ENCODE results near the gene PNPLA2. TPM values are rescaled to one million over a fixed set of nuclear protein-coding genes. Genes with fewer than 3 reads are reported as not detected.
A peak's percentile ranks its signal among the peaks of the same experiment; 100 is the strongest.

The PNPLA2 gene
- total RNA-seq, 2 donors from 2014 or later = 80.7 to 85.5 TPM

DNA sequence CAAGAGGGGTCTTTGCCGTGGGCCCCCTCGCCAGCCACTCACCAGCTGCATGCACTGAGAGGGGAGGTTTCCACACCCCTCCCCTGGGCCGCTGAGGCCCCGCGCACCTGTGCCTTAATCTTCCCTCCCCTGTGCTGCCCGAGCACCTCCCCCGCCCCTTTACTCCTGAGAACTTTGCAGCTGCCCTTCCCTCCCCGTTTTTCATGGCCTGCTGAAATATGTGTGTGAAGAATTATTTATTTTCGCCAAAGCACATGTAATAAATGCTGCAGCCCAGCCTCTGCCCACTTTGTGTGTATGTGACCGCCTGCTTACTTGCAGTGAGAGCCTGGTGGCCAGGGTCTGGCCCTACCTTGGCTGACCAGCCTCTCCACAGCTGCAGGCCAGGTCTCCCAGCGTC is 6.2 kb downstream of the PNPLA2 start:
- no peak for DNase-seq (ENCODE audit: low spot score)
- intact Hi-C loops (cut with DNase I) = no loop called here

DNA sequence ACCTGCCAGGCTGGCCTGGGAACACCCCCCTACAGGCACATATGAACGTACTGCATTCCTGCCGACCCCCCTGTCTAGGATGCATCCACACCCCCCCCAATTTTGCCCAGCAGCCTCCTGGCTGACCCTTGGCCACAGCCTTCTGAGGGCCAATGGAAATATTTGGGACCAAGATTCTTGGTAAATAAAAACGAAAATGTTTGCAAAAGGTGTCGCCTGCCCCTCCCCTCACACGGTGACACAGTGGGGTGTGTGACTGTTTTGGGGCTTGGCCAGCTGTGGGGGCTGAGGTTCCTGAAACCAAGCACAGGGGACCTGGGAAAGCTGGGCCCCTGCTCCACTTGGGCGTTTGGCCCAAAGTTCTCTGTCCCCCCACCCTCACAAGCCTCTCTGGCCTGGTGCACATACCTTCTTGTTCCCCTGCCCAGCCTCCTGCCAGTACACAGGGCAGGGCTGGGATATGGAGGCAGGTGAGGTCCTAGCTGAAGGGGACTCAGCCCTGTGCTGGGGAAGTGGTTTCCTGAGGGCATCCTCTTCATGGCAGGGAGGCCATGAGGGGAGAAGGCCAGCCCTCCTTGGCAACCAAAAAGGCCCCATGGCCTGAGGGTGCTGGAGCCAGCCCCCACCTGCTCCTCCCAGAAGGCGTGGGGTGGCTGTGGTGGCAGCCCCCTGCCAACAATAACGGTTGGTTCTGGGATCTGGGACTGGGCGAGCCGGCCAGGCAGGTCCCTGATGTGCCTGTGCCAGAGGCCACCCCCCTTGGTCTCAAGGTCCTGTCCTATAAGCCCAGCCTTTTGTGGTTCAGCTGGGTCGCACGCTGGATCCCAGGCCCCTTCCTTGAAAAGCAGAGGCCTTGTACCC is 6.9 kb downstream of the PNPLA2 start:
- intact Hi-C loops (cut with DNase I) = no loop called here
- peak; percentile 78 for DNase-seq (ENCODE audit: low spot score)

DNA sequence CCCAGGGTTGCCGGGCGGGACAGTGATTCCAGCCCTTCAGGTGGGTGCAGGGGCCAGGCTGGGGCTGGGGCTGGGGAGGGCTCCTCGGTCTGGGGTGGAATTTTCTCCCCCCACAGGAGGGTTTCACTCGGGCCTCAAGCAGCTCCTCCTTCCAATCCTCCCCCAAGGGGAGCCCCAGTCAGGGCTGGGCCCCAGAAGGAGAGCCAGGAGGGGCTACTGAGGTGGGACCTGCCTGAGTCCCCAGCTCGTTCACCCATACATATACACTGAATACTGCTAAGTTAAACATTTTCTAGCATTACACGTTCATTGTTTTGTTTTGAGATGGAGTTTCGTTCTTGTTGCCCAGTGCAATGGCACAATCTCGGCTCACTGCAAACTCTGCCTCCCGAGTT is 7.5 kb downstream of the PNPLA2 start:
- no peak for DNase-seq (ENCODE audit: low spot score)
- intact Hi-C loops (cut with DNase I) = no loop called here

DNA sequence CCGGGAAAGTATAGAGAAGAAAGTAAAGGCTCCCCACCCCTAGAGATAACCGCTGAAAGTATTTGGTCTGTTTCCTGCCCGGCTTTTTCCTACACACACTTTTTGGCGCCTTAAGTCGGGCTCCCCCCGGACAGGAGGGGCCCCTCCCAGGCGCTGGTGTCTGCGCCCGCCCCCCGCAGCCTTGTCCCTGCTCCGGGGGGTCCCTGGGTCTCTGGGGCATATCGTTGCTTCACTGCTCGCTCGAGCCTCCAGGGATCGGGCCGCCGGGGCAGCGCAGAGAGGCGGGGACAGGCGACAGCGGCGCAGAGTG is 8.1 kb downstream of the PNPLA2 start:
- no peak for DNase-seq (ENCODE audit: low spot score)
- intact Hi-C loops (cut with DNase I) = no loop called here

DNA sequence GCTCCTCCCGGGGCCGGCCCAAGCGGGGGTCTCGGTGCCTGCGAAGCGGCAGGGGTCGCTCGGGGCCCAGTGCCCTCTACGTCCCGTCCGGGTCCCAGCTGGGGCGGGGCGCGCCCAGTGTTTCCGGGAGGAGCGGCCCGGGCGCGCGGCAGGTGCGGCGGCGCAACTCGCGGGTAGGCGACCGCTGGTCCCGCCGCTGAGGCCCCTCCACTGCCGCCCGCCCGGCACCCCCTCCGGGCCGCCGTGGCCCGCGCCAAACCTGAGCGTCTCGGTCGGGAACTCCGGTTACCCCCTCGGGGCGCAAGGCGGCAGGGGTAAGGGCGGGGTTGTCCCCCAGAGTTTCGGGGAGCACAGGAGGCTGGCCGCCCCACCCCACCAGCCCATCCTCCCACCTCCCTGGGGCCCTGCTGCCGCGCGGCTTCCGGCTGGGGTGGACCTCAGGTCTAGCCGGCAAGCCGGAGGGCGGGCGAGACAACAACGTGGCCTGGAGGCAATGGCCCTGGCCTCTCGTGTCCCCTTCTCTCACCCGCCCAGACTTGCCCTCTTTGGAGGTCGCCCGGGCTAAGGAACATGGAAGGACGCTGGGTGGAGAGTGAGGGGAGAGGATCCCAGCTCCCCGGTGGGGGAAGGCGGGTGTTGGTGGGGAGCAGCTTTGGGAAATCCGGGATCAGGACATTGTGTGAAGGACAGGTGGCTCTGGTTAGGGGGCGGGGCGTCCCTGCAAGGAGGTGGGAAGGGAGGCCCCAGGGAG is 8.6 kb downstream of the PNPLA2 start:
- intact Hi-C loops (cut with DNase I) = no loop called here
- DNase-seq (ENCODE audit: low spot score) = peak; percentile 85

DNA sequence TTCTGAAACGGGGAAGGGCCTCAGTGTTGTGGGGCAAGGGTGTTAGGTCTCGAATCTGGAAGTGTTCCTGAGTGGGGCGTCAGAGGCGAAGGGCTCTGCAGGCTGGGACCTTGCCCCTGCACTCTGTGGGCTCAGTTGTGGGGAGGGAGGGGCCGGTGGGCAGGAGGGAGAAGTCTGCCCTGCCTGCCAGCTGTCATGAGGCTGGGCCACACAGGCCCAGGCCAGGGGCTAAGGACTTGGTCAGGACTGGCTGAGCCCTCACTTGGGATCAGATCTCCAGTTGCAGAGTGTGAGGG is 9.1 kb downstream of the PNPLA2 start, which contains the start of gene CRACR2B:
CRACR2B (plus strand) TSS at position 23 of the 296 bp plus-strand sequence. CDS start 689 bp downstream, outside the sequence.
- peak; percentile 82 for DNase-seq (ENCODE audit: low spot score)
- intact Hi-C loops (cut with DNase I) = no loop called here

DNA sequence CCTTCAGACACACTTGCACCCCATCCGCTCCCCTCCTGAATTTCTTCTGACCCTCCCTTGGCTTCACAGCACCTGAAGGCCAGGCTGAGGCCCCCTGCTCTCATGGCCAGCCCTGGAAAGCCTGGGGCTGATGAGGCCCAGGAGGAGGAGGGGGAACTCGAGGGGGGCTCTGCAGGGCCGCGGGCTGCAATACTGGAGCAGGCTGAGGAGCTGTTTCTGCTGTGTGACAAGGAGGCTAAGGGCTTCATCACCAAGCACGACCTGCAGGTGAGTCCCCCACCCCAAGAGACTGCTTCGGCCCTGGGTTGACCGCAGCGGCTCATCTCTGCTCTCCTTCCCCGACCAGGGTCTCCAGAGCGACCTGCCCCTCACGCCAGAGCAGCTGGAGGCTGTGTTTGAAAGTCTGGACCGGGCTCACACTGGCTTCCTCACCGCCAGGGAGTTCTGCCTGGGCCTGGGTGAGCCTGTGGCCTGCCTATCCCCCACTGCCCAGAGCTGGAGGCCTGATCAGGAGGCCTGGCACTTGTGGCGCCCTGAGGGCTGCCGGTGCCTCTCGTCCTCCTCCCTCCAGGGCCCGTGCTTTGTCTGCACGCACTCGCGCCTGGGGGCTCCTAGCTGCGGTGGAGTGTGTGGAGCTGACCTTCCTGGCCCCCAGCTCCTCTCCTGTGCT is 9.9 kb downstream of the PNPLA2 start:
- no peak for DNase-seq (ENCODE audit: low spot score)
- intact Hi-C loops (cut with DNase I) = no loop called here

DNA sequence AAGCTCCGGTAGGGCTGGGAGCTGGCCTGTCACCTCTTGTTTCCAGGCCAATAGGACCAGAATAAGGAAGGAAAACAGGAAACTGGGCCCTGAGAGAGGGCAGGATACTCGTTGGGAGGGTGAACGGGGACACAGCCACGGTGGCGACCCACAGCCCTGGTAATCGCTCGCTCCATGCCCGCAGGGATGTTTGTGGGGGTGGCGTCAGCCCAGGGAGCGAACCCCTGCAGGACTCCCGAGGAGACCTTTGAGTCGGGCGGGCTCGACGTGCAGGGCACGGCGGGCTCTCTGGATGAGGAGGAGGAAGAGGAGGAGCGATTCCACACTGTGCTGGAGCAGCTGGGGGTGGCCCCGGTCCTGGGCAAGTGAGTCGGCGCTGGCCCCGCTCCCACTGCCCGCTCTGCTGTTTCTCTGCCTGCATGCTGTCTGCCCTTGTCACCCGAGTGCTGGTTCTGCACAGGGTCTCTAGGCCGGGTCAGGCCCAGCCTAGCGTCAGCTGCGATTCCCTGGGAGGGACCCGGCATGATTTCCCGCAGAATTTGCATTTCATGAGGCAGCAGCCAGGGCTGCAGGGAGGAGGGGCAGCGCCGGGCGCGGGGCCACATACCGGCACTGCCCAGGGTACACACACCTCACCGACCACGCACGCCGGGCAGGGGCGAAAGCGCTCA is 10.6 kb downstream of the PNPLA2 start:
- intact Hi-C loops (cut with DNase I) = no loop called here
- DNase-seq (ENCODE audit: low spot score) = no peak

DNA sequence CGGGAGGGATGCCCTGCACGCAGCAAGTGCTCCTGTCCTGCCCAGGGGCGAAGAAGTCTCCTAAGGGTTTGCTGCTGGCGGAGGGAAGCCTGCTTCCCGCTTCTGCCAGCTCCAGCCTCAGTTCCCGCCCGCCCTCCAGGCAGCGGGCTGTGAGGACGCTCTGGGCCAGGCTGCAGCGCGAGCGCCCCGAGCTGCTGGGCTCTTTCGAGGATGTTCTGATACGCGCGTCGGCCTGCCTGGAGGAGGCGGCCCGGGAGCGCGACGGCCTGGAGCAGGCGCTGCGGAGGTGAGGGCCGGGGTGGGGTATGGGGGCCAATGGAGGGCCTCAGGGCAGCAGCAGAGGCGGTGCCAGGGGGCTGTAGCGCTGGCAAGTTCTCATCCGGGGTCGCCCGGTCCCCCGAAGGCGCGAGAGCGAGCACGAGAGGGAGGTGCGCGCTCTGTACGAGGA is 11.2 kb downstream of the PNPLA2 start:
- DNase-seq (ENCODE audit: low spot score) = no peak
- intact Hi-C loops (cut with DNase I) = no loop called here

DNA sequence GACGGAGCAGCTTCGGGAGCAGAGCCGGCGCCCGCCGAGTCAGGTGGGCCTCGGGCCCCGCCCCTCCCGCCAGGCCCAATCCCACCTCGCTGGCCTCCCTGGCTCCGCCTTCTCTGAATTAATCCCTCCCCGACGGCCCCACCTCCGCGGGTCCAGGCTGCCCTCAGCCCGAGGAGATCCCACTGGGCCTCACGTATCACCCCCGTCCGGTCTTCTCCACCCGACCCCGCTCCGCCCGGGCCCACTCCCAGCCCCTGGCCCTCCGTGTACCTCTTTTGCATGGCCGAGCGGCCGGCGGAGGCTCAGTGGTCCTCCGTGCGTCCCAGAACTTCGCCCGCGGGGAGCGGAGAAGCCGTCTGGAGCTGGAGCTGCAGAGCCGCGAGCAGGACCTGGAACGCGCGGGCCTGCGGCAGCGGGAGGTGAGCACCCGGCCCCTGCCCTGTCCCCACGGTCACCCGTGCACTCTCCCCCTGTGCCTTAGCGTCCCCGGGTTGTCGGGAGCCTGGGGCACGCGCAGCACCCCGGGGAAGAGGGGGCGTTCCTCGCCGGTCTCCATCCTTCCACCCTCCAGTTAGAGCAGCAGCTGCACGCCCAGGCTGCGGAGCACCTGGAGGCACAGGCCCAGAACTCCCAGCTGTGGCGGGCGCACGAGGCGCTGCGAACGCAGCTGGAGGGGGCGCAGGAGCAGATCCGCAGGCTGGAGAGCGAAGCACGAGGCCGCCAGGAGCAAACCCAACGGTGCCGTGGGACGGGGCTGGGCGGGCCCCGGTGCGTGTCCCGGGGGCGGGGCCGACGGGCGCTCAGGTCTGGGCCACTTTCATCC is 11.8 kb downstream of the PNPLA2 start:
- DNase-seq (ENCODE audit: low spot score) = peak; percentile 91
- intact Hi-C loops (cut with DNase I) = no loop called here

DNA sequence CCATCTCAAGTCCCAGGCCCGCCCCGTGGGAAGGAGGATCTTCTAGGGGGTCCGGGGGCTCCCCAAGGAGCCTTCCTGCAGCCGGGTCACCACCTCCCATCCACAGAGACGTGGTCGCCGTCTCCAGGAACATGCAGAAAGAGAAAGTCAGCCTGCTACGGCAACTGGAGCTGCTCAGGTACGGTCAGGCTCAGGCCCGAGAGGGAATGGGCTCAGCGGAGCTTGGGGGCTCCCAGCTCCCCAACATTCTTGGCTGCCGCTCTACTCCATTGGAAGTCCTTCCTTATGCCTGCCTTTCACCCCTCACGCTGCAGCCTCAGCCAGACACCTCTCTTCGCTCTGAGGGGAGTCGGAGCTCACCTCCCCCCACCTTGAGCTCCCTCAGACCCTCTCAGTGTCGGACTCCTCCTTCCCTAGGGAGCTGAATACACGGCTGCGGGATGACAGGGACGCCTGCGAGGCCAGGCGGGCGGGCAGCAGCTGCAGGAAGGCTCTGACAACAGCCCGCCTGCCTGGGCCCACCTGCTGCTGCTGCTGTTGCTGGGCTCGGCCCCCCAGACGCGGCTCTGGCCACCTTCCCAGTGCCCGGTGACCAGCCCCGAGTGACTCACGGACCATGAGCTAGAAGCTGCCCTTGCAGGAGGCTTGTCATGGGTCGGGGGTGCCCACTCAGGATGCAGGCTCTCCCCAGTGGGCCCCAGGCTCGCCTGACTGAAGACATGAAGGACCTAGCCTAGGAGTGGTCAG is 12.6 kb downstream of the PNPLA2 start:
- no peak for DNase-seq (ENCODE audit: low spot score)
- intact Hi-C loops (cut with DNase I) = no loop called here

DNA sequence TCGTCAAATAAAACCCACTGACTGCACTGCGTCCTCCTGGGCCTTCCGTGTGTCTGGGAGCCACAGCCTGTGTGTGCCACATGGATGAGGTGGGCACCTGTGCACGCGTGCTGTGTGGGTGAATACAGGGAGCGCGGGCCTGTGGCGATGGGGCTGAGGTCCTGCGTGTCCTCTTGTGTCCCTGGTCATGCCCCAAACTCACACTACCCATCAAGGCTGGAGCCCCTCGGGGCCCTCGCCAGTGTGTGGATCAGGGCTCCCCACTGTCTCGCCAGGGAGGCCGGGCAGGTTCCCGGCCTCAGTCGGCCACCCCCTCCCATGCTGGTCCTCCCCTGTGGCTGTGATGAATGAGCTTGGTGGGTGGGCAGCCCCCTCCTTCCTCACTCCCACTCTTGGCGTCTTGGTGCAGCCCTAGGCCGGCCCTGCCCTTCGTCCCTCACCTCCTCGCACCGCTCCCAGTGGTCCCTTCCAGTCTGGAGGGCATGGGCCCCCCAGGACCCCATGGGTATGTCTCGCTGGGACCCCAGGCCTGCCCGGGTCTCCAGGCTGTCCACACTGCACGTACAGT is 13.3 kb downstream of the PNPLA2 start:
- intact Hi-C loops (cut with DNase I) = no loop called here

DNA sequence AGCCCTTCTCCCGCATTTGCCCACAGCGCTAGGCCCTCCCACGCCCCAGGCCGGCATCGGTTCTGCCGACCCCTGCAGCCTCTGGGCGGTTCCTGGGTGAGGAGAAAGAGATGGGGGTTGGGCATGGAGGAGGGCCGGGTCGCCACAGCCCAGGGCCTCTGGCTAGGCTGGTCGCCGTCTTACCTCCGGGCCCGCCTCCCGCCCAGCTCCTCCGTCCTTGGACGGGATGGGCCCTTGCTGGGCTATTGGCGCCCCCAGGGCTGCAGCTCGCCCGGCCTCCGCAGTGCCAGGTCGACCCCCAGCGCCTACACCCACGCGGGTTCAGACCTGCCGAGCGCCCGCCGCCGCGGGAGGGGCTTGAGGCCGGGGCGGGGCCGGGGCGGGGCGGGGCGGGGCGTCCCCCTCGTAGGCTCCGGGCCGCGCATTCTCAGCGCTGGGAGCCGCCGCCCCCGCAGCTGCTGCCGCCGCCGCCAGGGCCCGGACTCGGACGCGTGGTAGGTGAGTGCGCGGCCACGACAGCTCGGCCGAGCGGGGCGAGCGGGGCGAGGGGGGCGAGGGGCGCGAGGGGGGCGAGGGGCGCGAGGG is 13.9 kb downstream of the PNPLA2 start, which contains the start of gene CD151:
CD151 (plus strand) TSS at position 424 of the 585 bp plus-strand sequence. CDS start 3,118 bp downstream, outside the sequence.
- no peak for DNase-seq (ENCODE audit: low spot score)
- intact Hi-C loops (cut with DNase I) = no loop called here

More for the DNA sequence above, 13.3 kb downstream of the PNPLA2 start:
- no peak for DNase-seq (ENCODE audit: low spot score)

DNA sequence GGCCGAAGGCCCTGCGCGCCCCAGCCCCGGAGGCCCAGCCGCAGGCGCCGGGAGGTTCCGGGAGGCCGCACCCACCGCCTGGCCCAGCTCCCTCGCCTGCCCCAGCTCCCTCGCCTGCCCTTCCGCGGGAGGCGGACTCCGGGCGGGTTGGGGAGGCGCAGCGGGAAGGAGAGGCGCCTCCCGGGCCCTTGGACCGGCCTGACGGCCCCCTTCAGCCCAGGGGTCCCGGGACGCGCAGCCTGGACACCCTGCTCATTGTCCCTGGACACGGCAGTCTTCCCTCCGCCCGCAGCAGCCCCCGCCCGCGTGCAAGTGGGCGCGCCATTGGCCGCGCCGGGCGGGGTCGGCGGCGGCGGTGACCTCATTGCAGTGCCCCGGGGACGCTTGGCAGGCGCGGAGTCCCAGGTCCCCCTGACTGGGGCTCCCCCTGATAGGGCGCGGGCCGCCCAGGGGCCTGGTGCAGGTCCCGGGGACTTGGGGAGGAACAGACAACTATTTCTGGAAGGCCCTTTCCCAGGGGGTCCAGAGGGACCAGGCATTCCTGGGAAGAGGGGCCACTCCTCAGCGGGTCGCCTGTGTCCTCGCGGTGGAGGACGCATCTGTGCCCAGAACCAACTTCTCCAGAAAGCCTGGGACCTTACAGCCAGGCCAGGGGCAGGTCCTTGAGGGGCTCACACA is 14.5 kb downstream of the PNPLA2 start:
- DNase-seq (ENCODE audit: low spot score) = no peak
- intact Hi-C loops (cut with DNase I) = no loop called here

DNA sequence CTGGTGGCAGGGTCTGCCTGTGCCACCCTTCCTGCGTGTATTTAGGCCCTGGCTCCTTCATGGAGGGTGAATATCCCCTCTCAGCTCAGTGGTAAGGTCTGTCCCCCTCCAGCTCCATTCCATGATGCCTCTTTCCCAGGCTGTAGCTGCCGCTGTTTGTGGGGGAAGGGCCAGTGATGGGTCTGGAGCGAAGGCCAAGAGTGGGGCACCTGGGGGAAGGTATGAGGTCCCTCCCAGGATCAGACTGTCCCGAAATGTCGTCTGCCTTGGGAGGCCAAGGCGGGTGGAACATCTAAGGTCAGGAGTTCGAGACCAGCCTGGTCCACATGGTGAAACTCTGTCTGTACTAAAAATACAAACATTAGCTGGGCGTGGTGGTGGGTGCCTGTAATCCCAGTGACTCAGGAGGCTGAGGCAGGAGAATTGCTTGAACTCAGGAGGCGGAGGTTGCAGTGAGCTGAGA is 15.2 kb downstream of the PNPLA2 start:
- intact Hi-C loops (cut with DNase I) = no loop called here
- no peak for DNase-seq (ENCODE audit: low spot score)

DNA sequence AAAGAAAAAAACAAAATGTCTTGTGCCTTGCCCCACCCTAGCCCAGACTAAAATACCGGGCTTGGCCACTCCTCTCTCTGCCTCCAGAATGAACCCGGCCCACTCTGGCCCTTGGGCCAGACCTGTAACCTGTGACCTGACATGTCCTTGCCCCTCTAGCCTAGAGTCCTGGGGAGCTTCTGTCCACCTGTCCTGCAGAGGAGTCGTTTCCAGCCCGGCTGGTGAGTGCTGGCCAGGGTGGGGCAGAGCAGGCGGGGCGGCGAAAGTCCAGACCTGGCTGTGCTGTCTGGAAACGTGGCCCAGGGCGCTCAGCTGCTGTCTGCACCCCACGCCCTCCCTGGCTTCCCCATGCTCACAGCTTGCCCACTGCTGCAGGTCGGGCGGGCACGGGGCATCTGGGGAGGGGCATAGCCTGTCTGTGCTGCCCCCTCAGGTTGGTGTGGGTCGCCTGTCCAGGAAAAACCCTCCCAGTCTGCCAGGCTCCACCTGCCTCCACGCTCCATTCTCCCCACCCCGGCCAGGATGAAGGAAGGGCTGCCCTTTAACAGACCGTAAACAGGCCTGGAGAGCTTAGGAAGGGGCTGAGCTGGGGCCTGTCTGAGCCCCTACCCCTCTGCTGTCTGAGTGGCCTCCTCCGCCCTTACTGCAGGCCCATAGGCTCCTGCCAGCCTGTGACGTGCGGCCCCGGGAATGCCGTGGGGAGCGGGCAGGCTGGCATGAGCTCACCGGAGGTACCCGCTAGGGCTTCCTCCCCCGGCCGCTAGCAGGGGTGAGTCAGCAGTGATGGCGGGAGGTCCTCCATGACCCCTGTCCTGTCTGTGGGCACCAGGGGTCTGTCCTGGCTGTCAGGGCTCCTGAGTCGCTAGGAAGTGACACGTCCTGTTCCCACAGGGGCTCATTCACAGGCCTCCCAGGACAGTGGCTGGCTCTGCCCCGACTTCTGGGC is 15.9 kb downstream of the PNPLA2 start:
- no peak for DNase-seq (ENCODE audit: low spot score)
- intact Hi-C loops (cut with DNase I) = no loop called here
